Measurements from ENCODE around the gene FAM240B. TPM values are rescaled to one million over a fixed set of nuclear protein-coding genes. Genes with fewer than 3 reads are reported as not detected.

FAM240B gene
- total and polyA plus RNA-seq, 2 of the 8 experiments (the other 6 are each of a cell fraction or from before 2014, with no cell fraction given) = not detected

GRCh38 chr9:38715684-38716083 lies 4.2 kb downstream of the FAM240B start:
- H3K27me3 ChIP-seq (replicated peaks in 1 of 4; ENCODE audit: control insufficient read depth in 3 of 4, extremely low read depth in 1 of 4, insufficient read depth in 3 of 4, low read length in 3 of 4) = no peaks in the 10 kb centered on the region
- no peaks in the 10 kb centered on the region for H3K79me2 ChIP-seq (ENCODE audit: control insufficient read depth in 1 of 2, insufficient read depth in 2 of 2, low read length in 2 of 2)
- H2BK5ac ChIP-seq (ENCODE audit: low read depth, low read length) = no peak overlapping the region
- H3K27ac ChIP-seq (ENCODE audit: low read depth, low read length) = no peak overlapping the region
- no peak overlapping the region for H3K4ac ChIP-seq (replicated peaks; ENCODE audit: insufficient read length, low read depth, low read length)
- peaks cover 0 to 2% (median 0%) of the 10 kb centered on the region in 4 experiments; a peak in 1 of 7 replicates for H3K4me1 ChIP-seq (replicated peaks in 1 of 4; ENCODE audit: control insufficient read depth in 3 of 4, insufficient read depth in 4 of 4, low read length in 3 of 4)
- no peak overlapping the region for H3K56ac ChIP-seq (replicated peaks; ENCODE audit: insufficient read length, low read depth, low read length)
- 50% methylated on average over 2 of the region's 2 CpGs; no CpG with 5 or more reads in 1 of the 2 experiments for WGBS, 2 experiments (ENCODE audit: extremely low coverage in 1 of 2, insufficient coverage in 1 of 2, insufficient read length in 1 of 2, insufficient replicate concordance in 2 of 2, low coverage in 1 of 2, low lambda C conversion rate in 2 of 2, missing lambda C conversion rate in 1 of 2)
- no peak overlapping the region for H3K4me3 ChIP-seq (ENCODE audit: extremely low read depth in 1 of 4, insufficient read depth in 2 of 4, low read depth in 3 of 4, low read length in 4 of 4)
- no peak overlapping the region for H3K23ac ChIP-seq (ENCODE audit: insufficient read length)
- H3K18ac ChIP-seq (ENCODE audit: extremely low read depth, low read length) = no peak overlapping the region
- no peak overlapping the region for H2AFZ ChIP-seq (ENCODE audit: low read length)
- no peaks in the 10 kb centered on the region for H4K20me1 ChIP-seq (replicated peaks in 1 of 2; ENCODE audit: control insufficient read depth in 1 of 2, insufficient read depth in 2 of 2, low read length in 2 of 2)
- no peak overlapping the region for H2AK5ac ChIP-seq (ENCODE audit: low read depth, low read length)
- H3K23me2 ChIP-seq (ENCODE audit: low read depth, low read length) = no peaks in the 10 kb centered on the region
- no peak overlapping the region for H2BK20ac ChIP-seq (ENCODE audit: low read length)
- H4K5ac ChIP-seq (ENCODE audit: insufficient read length, low read depth, low read length) = no peak overlapping the region
- TF ChIP-seq CTBP2 (IDR thresholded peaks at IDR 0.05; ENCODE audit: borderline replicate concordance, insufficient read depth, insufficient read length, low read length) = no peak
- TF ChIP-seq BACH1 (IDR thresholded peaks at IDR 0.05; ENCODE audit: low read length) = no peak
- no peak for TF ChIP-seq TBP (IDR thresholded peaks at IDR 0.05; ENCODE audit: low read depth, low read length)
- no peak for TF ChIP-seq CEBPB (IDR thresholded peaks at IDR 0.05; ENCODE audit: low read depth, low read length)
- no peak for TF ChIP-seq NRF1 (IDR thresholded peaks at IDR 0.05; ENCODE audit: low read depth, low read length)
- no peak for TF ChIP-seq KDM4A (IDR thresholded peaks at IDR 0.05; ENCODE audit: low read depth, low read length, severe bottlenecking)
- TF ChIP-seq POLR2AphosphoS5 (IDR thresholded peaks at IDR 0.05; ENCODE audit: low read depth, low read length) = no peak
- TF ChIP-seq HDAC2 (IDR thresholded peaks at IDR 0.05; ENCODE audit: borderline replicate concordance in 1 of 2, low read depth in 2 of 2, low read length in 2 of 2) = no peak
- no peak for TF ChIP-seq SP2 (IDR thresholded peaks at IDR 0.05; ENCODE audit: low read length)
- TF ChIP-seq YY1 (IDR thresholded peaks at IDR 0.05; ENCODE audit: low read depth, low read length) = no peak
- TF ChIP-seq POU5F1 (IDR thresholded peaks at IDR 0.05; ENCODE audit: low read depth, low read length) = no peak
- TF ChIP-seq FOSL1 (IDR thresholded peaks at IDR 0.05; ENCODE audit: insufficient read depth, low read depth, low read length) = no peak
- TF ChIP-seq CBX8 (IDR thresholded peaks at IDR 0.05; ENCODE audit: borderline replicate concordance, low read depth, low read length) = no peak
- no peak for TF ChIP-seq KDM1A (IDR thresholded peaks at IDR 0.05; ENCODE audit: borderline replicate concordance, low read length)
- no peak for TF ChIP-seq TCF12 (IDR thresholded peaks at IDR 0.05; ENCODE audit: low read depth, low read length)
- no peak for DNase-seq (ENCODE audit: low read depth in 1 of 2, low spot score in 2 of 2)
- no peaks in the 10 kb centered on the region for H3K79me1 ChIP-seq (ENCODE audit: low read depth, low read length)
- CTCF ChIA-PET (ENCODE audit: partially characterized antibody) = interaction anchor here (0.8 to 1.2 kb wide), 4 partner anchors 7 to 73 kb away, joined by 3 to 9 read pairs (median 4); no protein-coding TSS in a partner anchor
- H2BK12ac ChIP-seq (ENCODE audit: low read depth, low read length) = no peak overlapping the region
- H3K9ac ChIP-seq (replicated peaks in 1 of 4; ENCODE audit: extremely low read depth in 1 of 4, low read depth in 3 of 4, low read length in 3 of 4) = no peak overlapping the region
- no peak for FAIRE-seq
- H2BK15ac ChIP-seq (ENCODE audit: low read length) = no peak overlapping the region
- no peak overlapping the region for H3K14ac ChIP-seq (ENCODE audit: insufficient read length)
- H4K8ac ChIP-seq (ENCODE audit: extremely low read depth, insufficient read depth, low read length) = no peak overlapping the region
- POLR2A ChIA-PET (ENCODE audit: partially characterized antibody) = interaction anchor here (0.8 kb wide), 1 partner anchor 26 kb away, joined by 3 read pairs; no protein-coding TSS in a partner anchor
- H2BK120ac ChIP-seq (replicated peaks; ENCODE audit: low read depth, low read length) = no peak overlapping the region
- H3K9me3 ChIP-seq (ENCODE audit: insufficient read depth in 2 of 2, low read depth in 1 of 2, low read length in 1 of 2) = no peaks in the 10 kb centered on the region
- no peak overlapping the region for H3K4me2 ChIP-seq (ENCODE audit: insufficient read depth in 1 of 2, low read depth in 2 of 2, low read length in 2 of 2)
- H4K91ac ChIP-seq (replicated peaks; ENCODE audit: insufficient read length, low read length) = no peak overlapping the region
- H3K36me3 ChIP-seq (ENCODE audit: control insufficient read depth in 2 of 4, insufficient read depth in 4 of 4, low read length in 3 of 4) = no peaks in the 10 kb centered on the region

All from H1 (cell line).